Liver (tissue), 3 donors: ENCODE measurements around the gene CFTR.

ENCODE experiments used
- EGR1 ChIP-seq, 2 donors: IDR thresholded peaks; 2 replicates each; pipeline ENCODE4 v1.6.1; 2016 to 2018; ENCODE audit warnings: antibody characterized with exemption in 2 of 2, low read depth in 2 of 2
- FOXA1 ChIP-seq: IDR thresholded peaks from 2 replicates; pipeline ENCODE4 v1.6.1; 2016; ENCODE audit warnings: antibody characterized with exemption
- GABPA ChIP-seq, 2 donors: IDR thresholded peaks in 1 of 2; conservative IDR thresholded peaks in 1 of 2; 2 replicates each; pipeline ENCODE4 v1.6.1; 2016; ENCODE audit warnings: antibody characterized with exemption in 2 of 2, mild to moderate bottlenecking in 1 of 2, moderate library complexity in 1 of 2
- HNF4A ChIP-seq, 2 donors: conservative IDR thresholded peaks; 2 replicates each; pipeline ENCODE4 v1.6.1; 2016; ENCODE audit warnings: antibody characterized with exemption in 2 of 2, mild to moderate bottlenecking in 2 of 2
- JUND ChIP-seq, 2 donors: IDR thresholded peaks; 2 replicates each; pipeline ENCODE4 v1.6.1; 2016; ENCODE audit warnings: antibody characterized with exemption in 2 of 2
- RAD21 ChIP-seq, 2 donors: IDR thresholded peaks; 2 replicates each; pipeline ENCODE4 v1.6.1; 2016; ENCODE audit warnings: antibody characterized with exemption in 2 of 2, mild to moderate bottlenecking in 2 of 2
- SP1 ChIP-seq: IDR thresholded peaks from 2 replicates; pipeline ENCODE4 v1.6.1; 2018; ENCODE audit warnings: antibody characterized with exemption, mild to moderate bottlenecking
- TAF1 ChIP-seq: conservative IDR thresholded peaks from 2 replicates; pipeline ENCODE4 v1.6.1; 2016; ENCODE audit warnings: antibody characterized with exemption, mild to moderate bottlenecking
- YY1 ChIP-seq: IDR thresholded peaks from 2 replicates; pipeline ENCODE4 v1.6.1; 2016; ENCODE audit warnings: antibody characterized with exemption, mild to moderate bottlenecking
- TF ChIP-seq, protein P1 (sequence below): fragments of 150-350 bp; IDR thresholded peaks from 2 replicates; pipeline ENCODE4 v1.5.1; 2017; ENCODE audit warnings: improper control_type of control experiment, low read depth, low read length; ENCODE audit not compliant: missing input control
- TF ChIP-seq, protein P2 (sequence below): IDR thresholded peaks from 2 replicates; pipeline ENCODE4 v1.6.1; 2016; ENCODE audit warnings: antibody characterized with exemption, mild to moderate bottlenecking
- TF ChIP-seq, protein P3 (sequence below): IDR thresholded peaks from 2 replicates; pipeline ENCODE4 v1.6.1; 2016; ENCODE audit warnings: antibody characterized with exemption
- TF ChIP-seq, protein P4 (sequence below): IDR thresholded peaks from 2 replicates; pipeline ENCODE4 v1.6.1; 2016; ENCODE audit warnings: antibody characterized with exemption
- TF ChIP-seq, protein P5 (sequence below): IDR thresholded peaks from 2 replicates; pipeline ENCODE4 v1.6.1; 2016; ENCODE audit warnings: antibody characterized with exemption
- donor health status: healthy.
- donor health status: healthy.

DNA sequence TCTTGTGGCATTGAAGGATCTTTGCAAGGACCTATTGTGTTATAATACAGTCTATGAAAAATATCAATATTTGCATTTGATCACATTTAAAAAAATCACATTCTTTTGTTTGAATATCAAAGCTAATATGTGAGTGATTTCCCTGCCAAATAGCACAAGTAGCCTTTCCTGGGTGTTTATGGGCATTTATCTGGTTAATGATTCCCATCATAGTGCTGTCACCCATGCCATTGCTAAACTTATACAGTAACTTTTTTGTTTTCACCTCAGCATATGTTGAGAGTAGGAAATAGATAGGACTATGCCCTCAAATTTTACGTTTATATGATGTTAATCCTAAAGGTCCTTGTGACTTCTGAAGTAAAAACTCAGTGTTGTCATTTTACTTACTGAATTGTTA, 136.9 kb downstream of the CFTR start:
- TF ChIP-seq, protein P1, sequence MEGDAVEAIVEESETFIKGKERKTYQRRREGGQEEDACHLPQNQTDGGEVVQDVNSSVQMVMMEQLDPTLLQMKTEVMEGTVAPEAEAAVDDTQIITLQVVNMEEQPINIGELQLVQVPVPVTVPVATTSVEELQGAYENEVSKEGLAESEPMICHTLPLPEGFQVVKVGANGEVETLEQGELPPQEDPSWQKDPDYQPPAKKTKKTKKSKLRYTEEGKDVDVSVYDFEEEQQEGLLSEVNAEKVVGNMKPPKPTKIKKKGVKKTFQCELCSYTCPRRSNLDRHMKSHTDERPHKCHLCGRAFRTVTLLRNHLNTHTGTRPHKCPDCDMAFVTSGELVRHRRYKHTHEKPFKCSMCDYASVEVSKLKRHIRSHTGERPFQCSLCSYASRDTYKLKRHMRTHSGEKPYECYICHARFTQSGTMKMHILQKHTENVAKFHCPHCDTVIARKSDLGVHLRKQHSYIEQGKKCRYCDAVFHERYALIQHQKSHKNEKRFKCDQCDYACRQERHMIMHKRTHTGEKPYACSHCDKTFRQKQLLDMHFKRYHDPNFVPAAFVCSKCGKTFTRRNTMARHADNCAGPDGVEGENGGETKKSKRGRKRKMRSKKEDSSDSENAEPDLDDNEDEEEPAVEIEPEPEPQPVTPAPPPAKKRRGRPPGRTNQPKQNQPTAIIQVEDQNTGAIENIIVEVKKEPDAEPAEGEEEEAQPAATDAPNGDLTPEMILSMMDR, result no peak
- TF ChIP-seq JUND (IDR thresholded peaks at IDR 0.05) (no peak), HNF4A (conservative IDR thresholded peaks at IDR 0.05) (no peak), RAD21 (IDR thresholded peaks at IDR 0.05) (no peak), YY1 (no peak), SP1 (no peak), TAF1 (no peak), GABPA (IDR thresholded peaks at IDR 0.05 in 1 of 2, conservative IDR thresholded peaks at IDR 0.05 in 1 of 2) (no peak), EGR1 (IDR thresholded peaks at IDR 0.05; ENCODE audit: low read depth in 2 of 2) (no peak), FOXA1 (no peak)
- TF ChIP-seq, protein P2, sequence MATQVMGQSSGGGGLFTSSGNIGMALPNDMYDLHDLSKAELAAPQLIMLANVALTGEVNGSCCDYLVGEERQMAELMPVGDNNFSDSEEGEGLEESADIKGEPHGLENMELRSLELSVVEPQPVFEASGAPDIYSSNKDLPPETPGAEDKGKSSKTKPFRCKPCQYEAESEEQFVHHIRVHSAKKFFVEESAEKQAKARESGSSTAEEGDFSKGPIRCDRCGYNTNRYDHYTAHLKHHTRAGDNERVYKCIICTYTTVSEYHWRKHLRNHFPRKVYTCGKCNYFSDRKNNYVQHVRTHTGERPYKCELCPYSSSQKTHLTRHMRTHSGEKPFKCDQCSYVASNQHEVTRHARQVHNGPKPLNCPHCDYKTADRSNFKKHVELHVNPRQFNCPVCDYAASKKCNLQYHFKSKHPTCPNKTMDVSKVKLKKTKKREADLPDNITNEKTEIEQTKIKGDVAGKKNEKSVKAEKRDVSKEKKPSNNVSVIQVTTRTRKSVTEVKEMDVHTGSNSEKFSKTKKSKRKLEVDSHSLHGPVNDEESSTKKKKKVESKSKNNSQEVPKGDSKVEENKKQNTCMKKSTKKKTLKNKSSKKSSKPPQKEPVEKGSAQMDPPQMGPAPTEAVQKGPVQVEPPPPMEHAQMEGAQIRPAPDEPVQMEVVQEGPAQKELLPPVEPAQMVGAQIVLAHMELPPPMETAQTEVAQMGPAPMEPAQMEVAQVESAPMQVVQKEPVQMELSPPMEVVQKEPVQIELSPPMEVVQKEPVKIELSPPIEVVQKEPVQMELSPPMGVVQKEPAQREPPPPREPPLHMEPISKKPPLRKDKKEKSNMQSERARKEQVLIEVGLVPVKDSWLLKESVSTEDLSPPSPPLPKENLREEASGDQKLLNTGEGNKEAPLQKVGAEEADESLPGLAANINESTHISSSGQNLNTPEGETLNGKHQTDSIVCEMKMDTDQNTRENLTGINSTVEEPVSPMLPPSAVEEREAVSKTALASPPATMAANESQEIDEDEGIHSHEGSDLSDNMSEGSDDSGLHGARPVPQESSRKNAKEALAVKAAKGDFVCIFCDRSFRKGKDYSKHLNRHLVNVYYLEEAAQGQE, result no peak
- TF ChIP-seq, protein P3, sequence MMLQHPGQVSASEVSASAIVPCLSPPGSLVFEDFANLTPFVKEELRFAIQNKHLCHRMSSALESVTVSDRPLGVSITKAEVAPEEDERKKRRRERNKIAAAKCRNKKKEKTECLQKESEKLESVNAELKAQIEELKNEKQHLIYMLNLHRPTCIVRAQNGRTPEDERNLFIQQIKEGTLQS, result no peak
- TF ChIP-seq, protein P4, sequence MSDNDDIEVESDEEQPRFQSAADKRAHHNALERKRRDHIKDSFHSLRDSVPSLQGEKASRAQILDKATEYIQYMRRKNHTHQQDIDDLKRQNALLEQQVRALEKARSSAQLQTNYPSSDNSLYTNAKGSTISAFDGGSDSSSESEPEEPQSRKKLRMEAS, result no peak
- TF ChIP-seq, protein P5, sequence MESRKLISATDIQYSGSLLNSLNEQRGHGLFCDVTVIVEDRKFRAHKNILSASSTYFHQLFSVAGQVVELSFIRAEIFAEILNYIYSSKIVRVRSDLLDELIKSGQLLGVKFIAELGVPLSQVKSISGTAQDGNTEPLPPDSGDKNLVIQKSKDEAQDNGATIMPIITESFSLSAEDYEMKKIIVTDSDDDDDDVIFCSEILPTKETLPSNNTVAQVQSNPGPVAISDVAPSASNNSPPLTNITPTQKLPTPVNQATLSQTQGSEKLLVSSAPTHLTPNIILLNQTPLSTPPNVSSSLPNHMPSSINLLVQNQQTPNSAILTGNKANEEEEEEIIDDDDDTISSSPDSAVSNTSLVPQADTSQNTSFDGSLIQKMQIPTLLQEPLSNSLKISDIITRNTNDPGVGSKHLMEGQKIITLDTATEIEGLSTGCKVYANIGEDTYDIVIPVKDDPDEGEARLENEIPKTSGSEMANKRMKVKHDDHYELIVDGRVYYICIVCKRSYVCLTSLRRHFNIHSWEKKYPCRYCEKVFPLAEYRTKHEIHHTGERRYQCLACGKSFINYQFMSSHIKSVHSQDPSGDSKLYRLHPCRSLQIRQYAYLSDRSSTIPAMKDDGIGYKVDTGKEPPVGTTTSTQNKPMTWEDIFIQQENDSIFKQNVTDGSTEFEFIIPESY, result no peak
